Measurements from ENCODE around the gene HIPK3.

GRCh38 chr11:33307984-33308383 lies 50.8 kb downstream of the HIPK3 start:
- peak; percentile 60 for TF ChIP-seq GATA3 (IDR thresholded peaks at IDR 0.05; ENCODE audit: low read depth, low read length)
- TF ChIP-seq GATA2 (IDR thresholded peaks at IDR 0.05; ENCODE audit: low read depth, low read length), result peak; percentile 29; the same call in 1 of the 2 replicates

Data from SH-SY5Y (cell line).